ENCODE results near the gene TMOD1. TPM values are rescaled to one million over a fixed set of nuclear protein-coding genes. Genes with fewer than 3 reads are reported as not detected.

TMOD1 gene
- total RNA-seq, 3 donors from 2014 or later (not counting 1 experiment from before 2014, with no cell fraction given): 1.9 to 3.2 (median 2.0) TPM

GRCh38 chr9:97470076-97470475 lies 31.4 kb upstream of the TMOD1 start:
- Histone ChIP-seq H3K36me3 (ENCODE audit: control insufficient read depth, insufficient read depth, low read length) (peaks cover 49% of the 10 kb centered on the region), H3K4me1 (ENCODE audit: control insufficient read depth, insufficient read depth, low read length) (no peaks in the 10 kb centered on the region), H3K27ac (ENCODE audit: low read length) (no peak overlapping the region), H3K27me3 (ENCODE audit: control insufficient read depth, insufficient read depth, low read length) (no peaks in the 10 kb centered on the region), H3K4me3 (ENCODE audit: low read length) (no peak overlapping the region), H3K9me3 (ENCODE audit: control insufficient read depth, insufficient read depth, low read length) (no peaks in the 10 kb centered on the region)
- intact Hi-C loops (cut with micrococcal nuclease): no loop called here
- no peak for TF ChIP-seq CTCF (IDR thresholded peaks at IDR 0.05)
- Mint-ChIP-seq H3K4me1 (peaks cover 0 to 3% of the 10 kb centered on the region in 2 donors), H3K9me3 (no peaks in the 10 kb centered on the region), H3K27ac (no peak overlapping the region), H3K36me3 (peaks cover 12% of the 10 kb centered on the region), H3K27me3 (ENCODE audit: low read depth in 2 of 2) (no peaks in the 10 kb centered on the region), H3K4me3 (no peak overlapping the region)
- ATAC-seq (no peak), DNase-seq (no peak)
- 98% methylated on average over 2 of the region's 2 CpGs for WGBS (ENCODE audit: insufficient coverage)

DNA sequence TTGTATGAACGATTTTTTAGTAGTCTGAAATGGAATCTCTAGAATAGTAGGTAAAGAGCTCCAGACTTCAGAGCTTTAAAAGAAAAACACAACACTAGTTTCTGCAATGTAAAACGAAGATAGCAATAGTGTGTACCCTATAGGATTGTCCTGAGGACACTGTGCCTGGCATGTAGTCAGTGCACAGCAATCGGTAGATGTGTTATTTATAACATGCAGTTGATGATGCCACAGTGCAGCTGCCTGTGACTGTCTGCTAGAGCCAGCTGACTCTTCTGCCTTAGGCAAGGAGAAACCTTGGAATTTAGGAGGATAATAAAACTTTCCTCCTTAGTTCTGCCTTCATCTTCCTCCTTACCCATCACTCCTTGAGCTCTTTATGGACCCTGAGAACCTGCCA lies 27.7 kb upstream of the TMOD1 start:
- no peak for DNase-seq
- no peaks in the 10 kb centered on the region for H3K27me3 Mint-ChIP-seq (ENCODE audit: low read depth in 2 of 2)
- Histone ChIP-seq H3K36me3 (ENCODE audit: control insufficient read depth, insufficient read depth, low read length) (peaks cover 46% of the 10 kb centered on the region), H3K27me3 (ENCODE audit: control insufficient read depth, insufficient read depth, low read length) (no peaks in the 10 kb centered on the region), H3K27ac (ENCODE audit: low read length) (no peak overlapping the region), H3K9me3 (ENCODE audit: control insufficient read depth, insufficient read depth, low read length) (no peaks in the 10 kb centered on the region), H3K4me3 (ENCODE audit: low read length) (no peak overlapping the region), H3K4me1 (ENCODE audit: control insufficient read depth, insufficient read depth, low read length) (no peaks in the 10 kb centered on the region)
- no peak overlapping the region for H3K27ac Mint-ChIP-seq
- H3K9me3 Mint-ChIP-seq: no peaks in the 10 kb centered on the region
- H3K36me3 Mint-ChIP-seq: peaks cover 14% of the 10 kb centered on the region
- intact Hi-C loops (cut with micrococcal nuclease): no loop called here
- H3K4me3 Mint-ChIP-seq: no peak overlapping the region
- ATAC-seq: no peak
- TF ChIP-seq CTCF (IDR thresholded peaks at IDR 0.05): no peak
- WGBS (ENCODE audit: insufficient coverage): 95% methylated on average over 3 of the region's 3 CpGs
- H3K4me1 Mint-ChIP-seq: peaks cover 0 to under 1% of the 10 kb centered on the region in 2 donors

- H3K9me3 ChIP-seq (ENCODE audit: control insufficient read depth, insufficient read depth, low read length): no peaks in the 10 kb centered on the region
- no peak for DNase-seq
- H3K4me1 ChIP-seq (ENCODE audit: control insufficient read depth, insufficient read depth, low read length): no peaks in the 10 kb centered on the region
- no peak overlapping the region for H3K4me3 Mint-ChIP-seq
- H3K27ac ChIP-seq (ENCODE audit: low read length): no peak overlapping the region
- H3K4me1 Mint-ChIP-seq: no peaks in the 10 kb centered on the region
- 92% methylated on average over 2 of the region's 5 CpGs for WGBS (ENCODE audit: insufficient coverage)
- no peak overlapping the region for H3K4me3 ChIP-seq (ENCODE audit: low read length)
- ATAC-seq: no peak
- H3K27me3 ChIP-seq (ENCODE audit: control insufficient read depth, insufficient read depth, low read length): no peaks in the 10 kb centered on the region
- H3K27me3 Mint-ChIP-seq (ENCODE audit: low read depth in 2 of 2): no peaks in the 10 kb centered on the region
- H3K36me3 Mint-ChIP-seq: peaks cover 14% of the 10 kb centered on the region
- peak overlapping the region in 1 of 2 donors; percentile 16 for H3K27ac Mint-ChIP-seq
- intact Hi-C loops (cut with micrococcal nuclease): no loop called here
- no peaks in the 10 kb centered on the region for H3K9me3 Mint-ChIP-seq
- TF ChIP-seq CTCF (IDR thresholded peaks at IDR 0.05): no peak
- peaks cover 47% of the 10 kb centered on the region for H3K36me3 ChIP-seq (ENCODE audit: control insufficient read depth, insufficient read depth, low read length)
Observed at GRCh38 chr9:97474372-97474925, 27.0 kb upstream of the TMOD1 start.

- no peak overlapping the region for H3K27ac Mint-ChIP-seq
- H3K4me1 ChIP-seq (ENCODE audit: control insufficient read depth, insufficient read depth, low read length): no peaks in the 10 kb centered on the region
- no peak for ATAC-seq
- H3K4me3 ChIP-seq (ENCODE audit: low read length): no peak overlapping the region
- H3K9me3 ChIP-seq (ENCODE audit: control insufficient read depth, insufficient read depth, low read length): no peaks in the 10 kb centered on the region
- H3K9me3 Mint-ChIP-seq: no peaks in the 10 kb centered on the region
- peaks cover 51% of the 10 kb centered on the region for H3K36me3 ChIP-seq (ENCODE audit: control insufficient read depth, insufficient read depth, low read length)
- 92% methylated on average over 2 of the region's 2 CpGs for WGBS (ENCODE audit: insufficient coverage)
- H3K4me3 Mint-ChIP-seq: no peak overlapping the region
- H3K27ac ChIP-seq (ENCODE audit: low read length): no peak overlapping the region
- DNase-seq: no peak
- H3K36me3 Mint-ChIP-seq: peaks cover 14% of the 10 kb centered on the region
- H3K4me1 Mint-ChIP-seq: no peaks in the 10 kb centered on the region
- H3K27me3 ChIP-seq (ENCODE audit: control insufficient read depth, insufficient read depth, low read length): no peaks in the 10 kb centered on the region
- TF ChIP-seq CTCF (IDR thresholded peaks at IDR 0.05): no peak
- intact Hi-C loops (cut with micrococcal nuclease): no loop called here
- no peaks in the 10 kb centered on the region for H3K27me3 Mint-ChIP-seq (ENCODE audit: low read depth in 2 of 2)
Observed at GRCh38 chr9:97475059-97475458, 26.4 kb upstream of the TMOD1 start.

All from natural killer cell (primary cell).